Heart left ventricle (tissue), 13 donors: ENCODE data around the gene SERPINE3.

Experiments
- CTCF ChIP-seq, 12 donors: fragments of 200-600 bp; sonication (generic) in 4 of 12; IDR thresholded peaks; one replicate each; pipeline versions ENCODE4 v1.5.0 to v1.8.0; 2018 to 2022; ENCODE audit warnings: antibody characterized with exemption in 12 of 12, mild to moderate bottlenecking in 5 of 12
- POLR2A ChIP-seq, 2 donors: fragments of 450-650 bp; IDR thresholded peaks; one replicate each; pipeline ENCODE4 v1.6.1; 2017; ENCODE audit warnings: antibody characterized with exemption in 2 of 2, mild to moderate bottlenecking in 2 of 2, moderate library complexity in 2 of 2
- donor health status: ischemic (EF 13 %, LVEDD 7.1; RV severe dilation, severe dysfunction).
- donor health status: DM: no; HTN: yes; CAD: no.
- donor health status: DM: no; HTN: no; CAD: no.
- donor health status: ischemic (EF 25% LVEDD 6.9; RV normal size, moderate dysfunction).
- donor health status: ischemic (EF 25% LVEDD 5.7; RV mildly dilated, moderate dysfunction).
- donor health status: ischemic (EF 35%, LVEDD 5.7; RV mildly dilated, moderate dysfunction).
- donor health status: nonischemic (EF 11% LVEDD 7.7; RV severe dilation, severe dysfunction).
- donor health status: DM: yes; HTN: yes; CAD: no.
- donor health status: PGD.
- donor health status: ischemic (EF 29% LVEDD 5.4; RV normal size, mild dysfunction).
- donor health status: nonischemic (EF 23%, LVEDD 6.1; RV moderate dilation, normal function).

- no peak for TF ChIP-seq CTCF (IDR thresholded peaks at IDR 0.05)
- no peak for TF ChIP-seq POLR2A (IDR thresholded peaks at IDR 0.05)
Measured at GRCh38 chr13:51347099-51347498, 7.6 kb downstream of the SERPINE3 start.
